Keratinocyte (primary cell): ENCODE data around the gene SUMF2. TPM values are rescaled to one million over a fixed set of nuclear protein-coding genes. Genes with fewer than 3 reads are reported as not detected.
"Not testable (repeated sequence)": the region's sequence is repeated elsewhere in the genome, so short reads cannot be mapped to it uniquely, and the experiment has no call there.

ENCODE experiments used
- DNase-seq: peaks from one replicate; pipeline ENCODE4 v3.0.0-alpha.2; 2011; ENCODE audit warnings: low read depth, missing footprints, low spot score
- FAIRE-seq: peaks from 2 replicates; lab custom pipeline; 2011; peaks lifted over from hg19 to GRCh38; lab: Jason Lieb, UNC
- H2AFZ ChIP-seq: 2 replicates; pipeline ENCODE4 v1.6.0; 2012; ENCODE audit warnings: low read length, control low read depth, inconsistent platforms; ENCODE audit not compliant: control insufficient read depth
- H3K27ac ChIP-seq: 2 replicates; pipeline ENCODE4 v1.5.1; 2011; ENCODE audit warnings: low read length; ENCODE audit not compliant: control insufficient read depth, insufficient read depth
- H3K27me3 ChIP-seq: 3 replicates; pipeline ENCODE4 v1.6.0; 2011; ENCODE audit warnings: low read length; ENCODE audit not compliant: control insufficient read depth, insufficient read depth; ENCODE audit errors: extremely low read depth
- H3K36me3 ChIP-seq, 2 experiments: 2 replicates in 1 of 2; 3 replicates in 1 of 2; pipeline ENCODE4 v1.5.1; 2011; ENCODE audit warnings: low read length in 2 of 2, mild to moderate bottlenecking in 1 of 2; ENCODE audit not compliant: control insufficient read depth in 2 of 2, insufficient read depth in 2 of 2; ENCODE audit errors: extremely low read depth in 1 of 2
- H3K4me1 ChIP-seq: 3 replicates; pipeline ENCODE4 v1.5.1; 2011; ENCODE audit warnings: low read length; ENCODE audit not compliant: control insufficient read depth, insufficient read depth; ENCODE audit errors: extremely low read depth
- H3K4me2 ChIP-seq: 3 replicates; pipeline ENCODE4 v1.6.0; 2011; ENCODE audit warnings: low read depth, low read length; ENCODE audit not compliant: control insufficient read depth, insufficient read depth; ENCODE audit errors: extremely low read depth
- H3K4me3 ChIP-seq, 3 experiments: fragments of 200-600 bp in 1 of 3; sonication (generic) in 1 of 3; 2 replicates in 2 of 3; 3 replicates in 1 of 3; pipeline ENCODE4 v1.5.1; 2011 to 2016; ENCODE audit warnings: low read length in 3 of 3, mild to moderate bottlenecking in 3 of 3, control low read depth in 2 of 3, inconsistent platforms in 1 of 3, low read depth in 1 of 3, mixed read lengths in 1 of 3, mixed run types in 1 of 3, moderate library complexity in 1 of 3; ENCODE audit not compliant: control insufficient read depth in 2 of 3, insufficient read depth in 2 of 3; ENCODE audit errors: extremely low read depth in 1 of 3
- H3K79me2 ChIP-seq: 2 replicates; pipeline ENCODE4 v1.6.0; 2012; ENCODE audit warnings: low read length; ENCODE audit not compliant: control insufficient read depth, insufficient read depth
- H3K9ac ChIP-seq: 3 replicates; pipeline ENCODE4 v1.6.0; 2011; ENCODE audit warnings: low read length; ENCODE audit not compliant: control insufficient read depth, insufficient read depth; ENCODE audit errors: extremely low read depth
- H3K9me1 ChIP-seq: 3 replicates; pipeline ENCODE4 v1.6.0; 2011; ENCODE audit warnings: low read length; ENCODE audit not compliant: control insufficient read depth, insufficient read depth; ENCODE audit errors: extremely low read depth
- H3K9me3 ChIP-seq: 2 replicates; pipeline ENCODE4 v1.5.1; 2012; ENCODE audit warnings: low read depth, low read length; ENCODE audit not compliant: control insufficient read depth
- H4K20me1 ChIP-seq: 3 replicates; pipeline ENCODE4 v1.6.0; 2011; ENCODE audit warnings: low read length; ENCODE audit not compliant: control insufficient read depth, insufficient read depth; ENCODE audit errors: extremely low read depth
- CTCF ChIP-seq, 3 experiments: IDR thresholded peaks in 1 of 3; conservative IDR thresholded peaks in 1 of 3; optimal IDR thresholded peaks in 1 of 3; 2 replicates in 2 of 3; 3 replicates in 1 of 3; pipeline versions ENCODE3 to v1.5.1; 2011; ENCODE audit warnings: low read length in 3 of 3, mild to moderate bottlenecking in 3 of 3, moderate library complexity in 2 of 3, control low read depth in 1 of 3, inconsistent platforms in 1 of 3; ENCODE audit not compliant: insufficient read depth in 2 of 3; ENCODE audit errors: extremely low read depth in 1 of 3
- EZH2 ChIP-seq: IDR thresholded peaks from one replicate; pipeline ENCODE4 v1.6.1; 2012; ENCODE audit warnings: inconsistent platforms, mild to moderate bottlenecking, low read length, moderate library complexity
- dilution Hi-C: fragments of 300-500 bp; cut with MboI; formaldehyde crosslinking; loops from one replicate; pipeline ENCODE4 v1.7.0; 2020; ENCODE audit warnings: low sequenced_read_pairs; ENCODE audit not compliant: extremely low pct_ligation_motif_present
- polyA plus RNA-seq, 5 experiments: library from polyadenylated mRNA; depleted of rRNA in 3 of 5; stranded (reverse) in 3 of 5; stranded (forward) in 1 of 5; unstranded in 1 of 5; fragments of >200 nt; gene quantifications; 1 replicate in 1 of 5; 2 replicates in 3 of 5; 3 replicates in 1 of 5; pipeline versions ENCODE4 v1.2.1 to v1.2.3, GENCODE V29; 2011 to 2012; ENCODE audit warnings: missing spikeins in 2 of 5, low read depth in 1 of 5, low replicate concordance in 1 of 5

Gene SUMF2
- polyA plus RNA-seq, 1 donor (not counting 4 experiments of a cell fraction or from before 2014, with no cell fraction given): 73.8 TPM

GRCh38 chr7:56030340-56030739 lies 33.7 kb upstream of the SUMF2 start:
- DNase-seq (no peak), FAIRE-seq (no peak)
- Histone ChIP-seq H3K36me3 (peaks cover 4 to 15% of the 10 kb centered on the region in 2 experiments), H3K27me3 (no peaks in the 10 kb centered on the region), H4K20me1 (no peaks in the 10 kb centered on the region), H3K9ac (no peak overlapping the region), H3K79me2 (no peaks in the 10 kb centered on the region), H2AFZ (no peak overlapping the region), H3K4me1 (peaks cover 7% of the 10 kb centered on the region), H3K9me3 (no peaks in the 10 kb centered on the region), H3K27ac (no peak overlapping the region), H3K9me1 (no peaks in the 10 kb centered on the region), H3K4me3 (no peak overlapping the region), H3K4me2 (no peak overlapping the region)
- dilution Hi-C loops: no loop called here
- no peak for TF ChIP-seq EZH2
- TF ChIP-seq CTCF (optimal IDR thresholded peaks at IDR 0.05 in 1 of 3, IDR thresholded peaks at IDR 0.05 in 1 of 3, conservative IDR thresholded peaks at IDR 0.05 in 1 of 3; ENCODE audit: extremely low read depth in 1 of 3, insufficient read depth in 2 of 3, low read length in 3 of 3): no peak

GRCh38 chr7:56031556-56031955 lies 32.5 kb upstream of the SUMF2 start:
- H3K9me3 ChIP-seq, dilution Hi-C loops, H3K4me1 ChIP-seq, H3K9me1 ChIP-seq, FAIRE-seq, H3K27me3 ChIP-seq, DNase-seq, H3K9ac ChIP-seq, H3K4me2 ChIP-seq, H2AFZ ChIP-seq, H3K27ac ChIP-seq, H3K79me2 ChIP-seq, H3K4me3 ChIP-seq, H4K20me1 ChIP-seq: not testable (repeated sequence)
- H3K36me3 ChIP-seq: peaks cover 4 to 15% of the 10 kb centered on the region in 2 experiments

- FAIRE-seq, H2AFZ ChIP-seq, H3K79me2 ChIP-seq, H3K9me3 ChIP-seq, DNase-seq, H3K27me3 ChIP-seq, H3K4me1 ChIP-seq, H3K4me3 ChIP-seq, H3K9ac ChIP-seq, H4K20me1 ChIP-seq, H3K9me1 ChIP-seq, H3K27ac ChIP-seq, dilution Hi-C loops: not testable (repeated sequence)
- H3K4me2 ChIP-seq: peak overlapping the region; percentile 89
- peaks cover 4 to 15% of the 10 kb centered on the region in 2 experiments for H3K36me3 ChIP-seq
These were observed 31.5 kb upstream of the SUMF2 start for GRCh38 chr7:56032578-56032977.
